SH-SY5Y (cell line): ENCODE data around the gene TIE1.

Experiments used
- GATA2 ChIP-seq: IDR thresholded peaks from 2 replicates; pipeline ENCODE4 v1.6.1; 2011; ENCODE audit warnings: mild to moderate bottlenecking, low read depth, low read length
- GATA3 ChIP-seq: IDR thresholded peaks from 2 replicates; pipeline ENCODE4 v1.6.1; 2011; ENCODE audit warnings: low read depth, mild to moderate bottlenecking, low read length, moderate library complexity

GRCh38 chr1:43359696-43360095, 58.9 kb downstream of the TIE1 start:
- TF ChIP-seq GATA3: no peak
- no peak for TF ChIP-seq GATA2
